HepG2 (cell line): ENCODE measurements around the gene LMNA. TPM values are rescaled to one million over a fixed set of nuclear protein-coding genes. Genes with fewer than 3 reads are reported as not detected.
A peak's percentile ranks its signal among the peaks of the same experiment; 100 is the strongest.

ENCODE experiments used
- AGO1 ChIP-seq: fragments of 200-400 bp; formaldehyde crosslinking; IDR thresholded peaks from 2 replicates; pipeline ENCODE4 v1.6.1; 2017; ENCODE audit warnings: mild to moderate bottlenecking, low read depth, low read length, moderate library complexity; ENCODE audit not compliant: poor library complexity, severe bottlenecking
- ARID5B ChIP-seq: IDR thresholded peaks from 2 replicates; pipeline ENCODE4 v1.4.0; 2020; ENCODE audit warnings: mild to moderate bottlenecking, missing genetic modification reagents
- ATAD3A ChIP-seq: sonication (generic); formaldehyde crosslinking; IDR thresholded peaks from 2 replicates; pipeline ENCODE4 v1.4.0; 2020; ENCODE audit warnings: missing genetic modification reagents
- ATRX ChIP-seq: sonication (generic); formaldehyde crosslinking; IDR thresholded peaks from 2 replicates; pipeline ENCODE4 v1.4.0; 2020; ENCODE audit warnings: missing genetic modification reagents, borderline replicate concordance
- FOXO4 ChIP-seq: sonication (generic); formaldehyde crosslinking; conservative IDR thresholded peaks from 2 replicates; pipeline ENCODE4 v1.8.1; 2023; ENCODE audit warnings: missing genetic modification reagents
- HIVEP1 ChIP-seq: sonication (generic); formaldehyde crosslinking; IDR thresholded peaks from 2 replicates; pipeline ENCODE4 v1.4.0; 2020; ENCODE audit warnings: mild to moderate bottlenecking, missing genetic modification reagents
- JUND ChIP-seq: sonication (generic); formaldehyde crosslinking; IDR thresholded peaks from 2 replicates; pipeline ENCODE4 v1.8.0; 2022; ENCODE audit warnings: mild to moderate bottlenecking, missing genetic modification reagents
- MBD4 ChIP-seq: IDR thresholded peaks from 2 replicates; pipeline ENCODE4 v1.6.1; 2012; ENCODE audit warnings: low read length, inconsistent platforms, borderline replicate concordance
- PHB2 ChIP-seq: fragments of 450-650 bp; IDR thresholded peaks from 2 replicates; pipeline ENCODE4 v1.6.1; 2018; ENCODE audit not compliant: partially characterized antibody
- PHF20 ChIP-seq: sonication (generic); formaldehyde crosslinking; IDR thresholded peaks from 2 replicates; pipeline ENCODE4 v1.5.0; 2020; ENCODE audit warnings: mild to moderate bottlenecking, missing genetic modification reagents
- SIX1 ChIP-seq: sonication (generic); formaldehyde crosslinking; IDR thresholded peaks from 2 replicates; pipeline ENCODE4 v1.4.0; 2020; ENCODE audit warnings: missing genetic modification reagents, borderline replicate concordance
- SNRNP70 ChIP-seq: fragments of 200-400 bp; formaldehyde crosslinking; IDR thresholded peaks from 2 replicates; pipeline ENCODE4 v1.6.1; 2017; ENCODE audit warnings: mild to moderate bottlenecking, low read depth, low read length, moderate library complexity
- TGIF2 ChIP-seq: IDR thresholded peaks from 2 replicates; pipeline ENCODE4 v1.6.1; 2016; ENCODE audit warnings: control low read depth, missing compliant biosample characterization
- TOE1 ChIP-seq: sonication (generic); formaldehyde crosslinking; IDR thresholded peaks from 2 replicates; pipeline ENCODE4 v1.4.0; 2020; ENCODE audit warnings: mild to moderate bottlenecking, missing genetic modification reagents
- ZBTB44 ChIP-seq: sonication (generic); formaldehyde crosslinking; IDR thresholded peaks from 2 replicates; pipeline ENCODE4 v1.4.0; 2020; ENCODE audit warnings: missing genetic modification reagents
- ZFP36L2 ChIP-seq: sonication (generic); formaldehyde crosslinking; IDR thresholded peaks from 2 replicates; pipeline ENCODE4 v1.4.0; 2020; ENCODE audit warnings: missing genetic modification reagents
- ZFP37 ChIP-seq: sonication (generic); formaldehyde crosslinking; IDR thresholded peaks from 2 replicates; pipeline ENCODE4 v1.4.0; 2020; ENCODE audit warnings: missing genetic modification reagents, borderline replicate concordance
- ZNF24 ChIP-seq: fragments of 450-650 bp; IDR thresholded peaks from 2 replicates; pipeline ENCODE4 v1.6.1; 2017; ENCODE audit warnings: antibody characterized with exemption, mild to moderate bottlenecking
- ZNF280B ChIP-seq: sonication (generic); formaldehyde crosslinking; IDR thresholded peaks from 2 replicates; pipeline ENCODE4 v1.5.0; 2020; ENCODE audit warnings: missing genetic modification reagents, mild to moderate bottlenecking, borderline replicate concordance
- ZNF460 ChIP-seq: sonication (generic); formaldehyde crosslinking; IDR thresholded peaks from 2 replicates; pipeline ENCODE4 v1.5.1; 2020; ENCODE audit warnings: missing genetic modification reagents, mild to moderate bottlenecking, borderline replicate concordance
- ZNF589 ChIP-seq: sonication (generic); formaldehyde crosslinking; conservative IDR thresholded peaks from 2 replicates; pipeline ENCODE4 v1.8.0; 2022; ENCODE audit warnings: mild to moderate bottlenecking, moderate library complexity, missing genetic modification reagents
- ZNF652 ChIP-seq: IDR thresholded peaks from 2 replicates; pipeline ENCODE4 v1.6.1; 2016; ENCODE audit warnings: low read depth, borderline replicate concordance
- polyA plus RNA-seq, 8 experiments: library from polyadenylated mRNA; depleted of rRNA in 3 of 8; stranded (reverse) in 7 of 8; unstranded in 1 of 8; fragments of >200 nt; fragmentation: Illumina TruSeq in 4 of 8; extraction: Trizol in 4 of 8; gene quantifications; 2 replicates each; pipeline versions ENCODE4 v1.2.1 to v1.2.3, GENCODE V29; 2011 to 2016; ENCODE audit warnings: low read depth in 4 of 8, missing spikeins in 1 of 8, mixed read lengths in 1 of 8; ENCODE audit not compliant: insufficient read depth in 1 of 8
- total RNA-seq, 5 experiments: library from RNA; depleted of rRNA; stranded (reverse); fragments of >200 nt; fragmentation: Illumina TruSeq; extraction: Trizol; gene quantifications; 2 replicates each; pipeline ENCODE4 v1.2.3, GENCODE V29; 2016; ENCODE audit warnings: low read depth in 1 of 5

The LMNA gene
- total and polyA plus RNA-seq, 2 of the 13 experiments (the other 11 are each of a cell fraction or from before 2014, with no cell fraction given), result 107 to 225 TPM

GRCh38 chr1:156082309-156083091 lies 32.0 kb upstream of the LMNA start, which contains the start of gene MEX3A (continued):
- no peak for TF ChIP-seq JUND
- TF ChIP-seq SNRNP70, result no peak
- no peak; the same call in 1 of the 2 replicates for TF ChIP-seq ZNF280B (CRISPR knock-in tag)
- no peak for TF ChIP-seq ZNF24
- TF ChIP-seq ZNF652 (CRISPR knock-in tag), result no peak
- TF ChIP-seq PHF20 (CRISPR knock-in tag), result no peak; the same call in 1 of the 2 replicates
- no peak for TF ChIP-seq ZNF460 (CRISPR knock-in tag)
- TF ChIP-seq MBD4, result no peak
- no peak for TF ChIP-seq TOE1 (CRISPR knock-in tag)
- TF ChIP-seq ZNF589, result no peak
- TF ChIP-seq HIVEP1 (CRISPR knock-in tag), result no peak
- no peak for TF ChIP-seq FOXO4 (CRISPR knock-in tag)
- no peak for TF ChIP-seq ZFP36L2 (CRISPR knock-in tag)
- TF ChIP-seq ZFP37 (CRISPR knock-in tag), result no peak
- 0 out of 2 replicates have a peak, but pooled peaks have one; percentile 50 for TF ChIP-seq TGIF2 (CRISPR knock-in tag)
- no peak for TF ChIP-seq ATRX (CRISPR knock-in tag)
- TF ChIP-seq ARID5B (CRISPR knock-in tag), result no peak
- no peak for TF ChIP-seq SIX1
- no peak for TF ChIP-seq ZBTB44 (CRISPR knock-in tag)
- no peak for TF ChIP-seq ATAD3A
- no peak for TF ChIP-seq PHB2
- TF ChIP-seq AGO1, result no peak
